ENCODE results near the gene CYSRT1.

Gene CYSRT1

DNA sequence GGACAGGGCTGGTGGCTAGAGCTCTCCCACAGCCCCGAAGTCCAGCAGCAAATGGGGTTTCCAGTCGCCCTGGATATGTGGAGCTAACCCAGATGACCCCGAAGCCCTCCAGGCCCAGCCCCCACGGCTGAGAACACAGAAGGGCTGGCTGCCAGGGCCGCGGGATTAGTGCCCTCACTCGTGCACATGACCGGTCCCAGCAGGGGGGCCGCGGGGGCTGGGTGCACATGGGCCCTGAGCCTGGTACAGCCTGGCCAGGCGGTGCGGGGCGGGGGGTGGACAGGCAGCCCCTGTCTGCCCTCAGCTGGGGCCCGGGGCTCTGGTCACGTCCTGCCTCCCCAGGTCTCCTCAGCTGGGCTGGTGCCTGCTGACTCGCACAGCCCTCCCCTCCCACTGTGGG, 30.6 kb upstream of the CYSRT1 start:
- no peak overlapping the region for H3K4me3 ChIP-seq (ENCODE audit: low read depth, low read length)
- no peak overlapping the region for H3K18ac ChIP-seq (ENCODE audit: low read length)
- no peak overlapping the region for H3K4ac ChIP-seq (ENCODE audit: low read depth, low read length)
- H3K4me2 ChIP-seq (ENCODE audit: low read length) = no peak overlapping the region
- no peaks in the 10 kb centered on the region for H3K79me1 ChIP-seq (ENCODE audit: low read length)
- H2BK120ac ChIP-seq (ENCODE audit: insufficient read depth, low read length, poor library complexity) = no peak overlapping the region
- H4K91ac ChIP-seq (ENCODE audit: low read depth, low read length) = no peak overlapping the region
- no peak overlapping the region for H4K8ac ChIP-seq (ENCODE audit: low read depth, low read length)
- DNase-seq = no peak
- no peak overlapping the region for H2AK5ac ChIP-seq (ENCODE audit: low read length)
- no peak overlapping the region for H3K14ac ChIP-seq (ENCODE audit: low read length)
- H4K12ac ChIP-seq (ENCODE audit: low read depth, low read length) = no peak overlapping the region
- no peak overlapping the region for H2BK12ac ChIP-seq (ENCODE audit: low read length)
- no peak overlapping the region for H3K9ac ChIP-seq (ENCODE audit: low read length)
- H3K23ac ChIP-seq (ENCODE audit: low read length) = no peak overlapping the region
- WGBS (ENCODE audit: extremely low coverage, insufficient coverage, insufficient read length) = no CpG with 5 or more reads among the region's 16 CpGs
- H3K79me2 ChIP-seq (ENCODE audit: control insufficient read depth, insufficient read depth, low read length, poor library complexity) = peaks cover 2% of the 10 kb centered on the region
- no peaks in the 10 kb centered on the region for H3K9me3 ChIP-seq (ENCODE audit: insufficient read depth, low read depth, low read length)
- no peak overlapping the region for H2BK5ac ChIP-seq (ENCODE audit: low read depth, low read length, poor library complexity)
- H3K27ac ChIP-seq (ENCODE audit: low read depth, low read length) = no peak overlapping the region
- peaks cover 14 to 27% of the 10 kb centered on the region in 2 experiments for H3K4me1 ChIP-seq (ENCODE audit: control insufficient read depth in 1 of 2, insufficient read depth in 2 of 2, low read length in 2 of 2)
- H3K27me3 ChIP-seq (ENCODE audit: insufficient read depth, low read length) = no peaks in the 10 kb centered on the region
- no peak overlapping the region for H2AFZ ChIP-seq (ENCODE audit: insufficient read depth, low read length, poor library complexity)
- H3K36me3 ChIP-seq (ENCODE audit: control insufficient read depth in 1 of 2, insufficient read depth in 2 of 2, low read length in 2 of 2) = peaks cover 27 to 31% of the 10 kb centered on the region in 2 experiments

DNA sequence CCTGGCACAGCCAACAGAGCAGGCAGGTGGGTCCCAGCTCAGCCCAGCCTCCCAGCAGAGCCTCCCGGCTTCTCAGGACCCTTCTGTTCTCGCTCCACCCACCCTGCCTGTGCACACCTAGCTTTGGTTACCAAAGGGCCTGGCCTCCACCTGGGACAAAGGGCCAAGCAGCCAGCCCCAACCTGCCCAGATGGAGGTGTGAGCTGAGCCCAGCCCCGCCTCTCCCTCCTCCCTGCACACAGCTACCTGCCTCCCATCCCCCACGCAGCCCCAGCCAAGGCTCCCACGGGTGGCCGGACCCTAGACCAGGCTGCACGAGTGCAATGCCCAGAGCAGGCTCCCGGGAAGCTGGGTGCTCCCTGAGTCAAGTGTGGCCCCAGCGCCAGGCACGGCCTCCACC, 30.1 kb upstream of the CYSRT1 start:
- Histone ChIP-seq H2BK5ac (ENCODE audit: low read depth, low read length, poor library complexity) (no peak overlapping the region), H3K27ac (ENCODE audit: low read depth, low read length) (no peak overlapping the region), H3K9me3 (ENCODE audit: insufficient read depth, low read depth, low read length) (no peaks in the 10 kb centered on the region), H3K18ac (ENCODE audit: low read length) (no peak overlapping the region), H3K79me1 (ENCODE audit: low read length) (no peaks in the 10 kb centered on the region), H3K4me3 (ENCODE audit: low read depth, low read length) (no peak overlapping the region), H3K23ac (ENCODE audit: low read length) (no peak overlapping the region), H4K91ac (ENCODE audit: low read depth, low read length) (no peak overlapping the region), H2AK5ac (ENCODE audit: low read length) (no peak overlapping the region), H3K79me2 (ENCODE audit: control insufficient read depth, insufficient read depth, low read length, poor library complexity) (no peaks in the 10 kb centered on the region), H3K4me1 (ENCODE audit: control insufficient read depth in 1 of 2, insufficient read depth in 2 of 2, low read length in 2 of 2) (peaks cover 9 to 25% of the 10 kb centered on the region in 2 experiments), H3K14ac (ENCODE audit: low read length) (no peak overlapping the region), H4K8ac (ENCODE audit: low read depth, low read length) (no peak overlapping the region), H3K4me2 (ENCODE audit: low read length) (no peak overlapping the region), H4K12ac (ENCODE audit: low read depth, low read length) (no peak overlapping the region), H2BK120ac (ENCODE audit: insufficient read depth, low read length, poor library complexity) (no peak overlapping the region), H3K4ac (ENCODE audit: low read depth, low read length) (no peak overlapping the region), H2BK12ac (ENCODE audit: low read length) (no peak overlapping the region), H2AFZ (ENCODE audit: insufficient read depth, low read length, poor library complexity) (no peak overlapping the region), H3K36me3 (ENCODE audit: control insufficient read depth in 1 of 2, insufficient read depth in 2 of 2, low read length in 2 of 2) (peaks cover 24 to 28% of the 10 kb centered on the region in 2 experiments), H3K9ac (ENCODE audit: low read length) (no peak overlapping the region), H3K27me3 (ENCODE audit: insufficient read depth, low read length) (no peaks in the 10 kb centered on the region)
- no CpG with 5 or more reads among the region's 10 CpGs for WGBS (ENCODE audit: extremely low coverage, insufficient coverage, insufficient read length)
- no peak for DNase-seq

DNA sequence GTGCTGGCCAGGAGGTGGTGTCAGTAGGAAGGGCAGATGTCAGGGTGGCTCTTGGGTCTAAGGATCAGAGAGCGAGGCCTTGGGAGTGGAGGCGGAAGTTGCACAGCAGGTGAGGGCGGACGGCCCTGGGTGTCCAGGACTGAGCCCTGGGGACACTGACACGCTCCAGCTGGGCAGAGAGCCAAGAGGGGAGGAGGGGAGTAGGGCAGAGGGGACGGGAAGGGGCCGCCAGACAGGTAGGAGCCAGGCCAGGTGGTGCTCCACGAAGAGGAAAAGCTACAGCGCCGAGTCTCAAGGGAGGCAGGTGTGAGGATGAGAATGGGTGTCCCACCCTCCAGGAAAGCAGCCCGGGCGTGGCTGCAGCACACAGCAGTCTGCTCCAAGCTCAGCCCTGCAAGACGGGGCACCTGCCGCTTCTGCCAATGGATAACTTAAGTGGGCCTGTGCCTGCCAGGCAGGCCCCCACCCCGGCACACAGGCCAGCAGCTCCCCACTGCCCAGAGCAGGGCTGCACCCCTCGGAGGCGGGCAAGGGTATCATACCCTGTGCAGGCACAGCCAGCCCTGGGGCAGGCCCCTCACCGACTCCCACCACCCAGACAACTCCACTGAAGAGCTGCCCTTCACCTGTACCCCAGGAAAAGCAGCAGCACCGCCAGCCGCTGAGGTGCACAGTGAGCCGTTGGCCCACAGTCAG, 29.3 kb upstream of the CYSRT1 start:
- no peak overlapping the region for H4K8ac ChIP-seq (ENCODE audit: low read depth, low read length)
- H2BK5ac ChIP-seq (ENCODE audit: low read depth, low read length, poor library complexity) = no peak overlapping the region
- H4K12ac ChIP-seq (ENCODE audit: low read depth, low read length) = no peak overlapping the region
- H2AK5ac ChIP-seq (ENCODE audit: low read length) = no peak overlapping the region
- peak in 1 of 2 donors; percentile 10 for DNase-seq
- no peak overlapping the region for H3K27ac ChIP-seq (ENCODE audit: low read depth, low read length)
- H3K79me1 ChIP-seq (ENCODE audit: low read length) = no peaks in the 10 kb centered on the region
- H3K9ac ChIP-seq (ENCODE audit: low read length) = no peak overlapping the region
- H3K4me1 ChIP-seq (ENCODE audit: control insufficient read depth in 1 of 2, insufficient read depth in 2 of 2, low read length in 2 of 2) = peaks cover 9 to 23% of the 10 kb centered on the region in 2 experiments
- H4K91ac ChIP-seq (ENCODE audit: low read depth, low read length) = no peak overlapping the region
- WGBS (ENCODE audit: extremely low coverage, insufficient coverage, insufficient read length) = no CpG with 5 or more reads among the region's 21 CpGs
- H3K4ac ChIP-seq (ENCODE audit: low read depth, low read length) = no peak overlapping the region
- H3K23ac ChIP-seq (ENCODE audit: low read length) = no peak overlapping the region
- H3K4me3 ChIP-seq (ENCODE audit: low read depth, low read length) = no peak overlapping the region
- no peaks in the 10 kb centered on the region for H3K79me2 ChIP-seq (ENCODE audit: control insufficient read depth, insufficient read depth, low read length, poor library complexity)
- no peak overlapping the region for H3K18ac ChIP-seq (ENCODE audit: low read length)
- no peaks in the 10 kb centered on the region for H3K27me3 ChIP-seq (ENCODE audit: insufficient read depth, low read length)
- no peak overlapping the region for H3K4me2 ChIP-seq (ENCODE audit: low read length)
- H3K9me3 ChIP-seq (ENCODE audit: insufficient read depth, low read depth, low read length) = no peaks in the 10 kb centered on the region
- no peak overlapping the region for H2BK120ac ChIP-seq (ENCODE audit: insufficient read depth, low read length, poor library complexity)
- H2AFZ ChIP-seq (ENCODE audit: insufficient read depth, low read length, poor library complexity) = no peak overlapping the region
- no peak overlapping the region for H2BK12ac ChIP-seq (ENCODE audit: low read length)
- peaks cover 16 to 21% of the 10 kb centered on the region in 2 experiments for H3K36me3 ChIP-seq (ENCODE audit: control insufficient read depth in 1 of 2, insufficient read depth in 2 of 2, low read length in 2 of 2)
- H3K14ac ChIP-seq (ENCODE audit: low read length) = no peak overlapping the region

DNA sequence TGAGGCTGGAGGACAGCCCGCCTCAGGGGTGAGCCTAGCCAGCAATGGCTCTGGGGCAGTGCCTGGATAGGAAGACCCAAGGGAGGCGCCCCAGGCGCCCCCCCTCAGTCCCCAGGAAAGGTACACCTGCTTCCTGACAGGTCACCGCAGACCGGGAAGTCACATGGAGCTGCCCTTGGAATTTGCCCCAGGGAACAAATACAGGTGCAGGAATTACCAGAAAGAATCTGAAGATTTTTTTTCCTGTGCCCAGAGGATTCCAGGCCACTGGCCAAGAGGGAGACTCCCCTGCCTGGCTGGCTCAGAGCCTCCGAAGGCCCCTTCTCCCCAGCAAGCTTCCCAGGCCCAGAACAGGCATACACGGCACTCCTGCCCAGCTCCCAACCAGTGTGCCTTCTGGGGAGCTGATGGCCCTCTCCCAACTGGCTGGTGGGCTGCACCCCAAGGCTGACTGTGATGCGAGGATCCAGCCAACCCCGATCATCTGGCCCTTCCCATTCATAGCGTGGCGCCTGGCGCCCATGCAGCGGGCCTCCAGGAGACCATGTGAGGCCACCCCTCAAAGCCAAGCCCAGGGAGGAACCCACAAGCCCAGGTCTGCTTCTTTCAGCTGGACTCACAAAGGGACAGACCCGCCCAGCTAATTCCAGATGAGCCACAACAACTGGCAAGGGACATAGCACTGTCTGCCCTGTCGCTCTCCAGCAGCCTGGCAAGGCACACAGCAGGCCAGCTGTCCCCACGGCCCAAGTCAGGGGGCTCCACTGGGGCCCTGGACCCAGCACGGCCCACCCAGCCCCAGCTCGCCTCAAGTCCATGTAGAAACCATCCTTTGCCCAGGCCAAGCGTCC, 26.7 kb upstream of the CYSRT1 start:
- Histone ChIP-seq H4K8ac (ENCODE audit: low read depth, low read length) (no peak overlapping the region), H3K79me2 (ENCODE audit: control insufficient read depth, insufficient read depth, low read length, poor library complexity) (peaks cover 3% of the 10 kb centered on the region), H4K91ac (ENCODE audit: low read depth, low read length) (no peak overlapping the region), H3K4me1 (ENCODE audit: control insufficient read depth in 1 of 2, insufficient read depth in 2 of 2, low read length in 2 of 2) (peaks cover 12 to 27% of the 10 kb centered on the region in 2 experiments), H3K36me3 (ENCODE audit: control insufficient read depth in 1 of 2, insufficient read depth in 2 of 2, low read length in 2 of 2) (peaks cover 0 to 2% of the 10 kb centered on the region in 2 experiments), H2AK5ac (ENCODE audit: low read length) (no peak overlapping the region), H2AFZ (ENCODE audit: insufficient read depth, low read length, poor library complexity) (no peak overlapping the region), H2BK12ac (ENCODE audit: low read length) (no peak overlapping the region), H3K79me1 (ENCODE audit: low read length) (peaks cover 3% of the 10 kb centered on the region), H2BK120ac (ENCODE audit: insufficient read depth, low read length, poor library complexity) (no peak overlapping the region), H3K23ac (ENCODE audit: low read length) (no peak overlapping the region), H3K9me3 (ENCODE audit: insufficient read depth, low read depth, low read length) (no peaks in the 10 kb centered on the region), H3K9ac (ENCODE audit: low read length) (no peak overlapping the region), H2BK5ac (ENCODE audit: low read depth, low read length, poor library complexity) (no peak overlapping the region), H3K14ac (ENCODE audit: low read length) (no peak overlapping the region), H3K18ac (ENCODE audit: low read length) (peak overlapping the region; percentile 4), H3K4ac (ENCODE audit: low read depth, low read length) (no peak overlapping the region), H3K27ac (ENCODE audit: low read depth, low read length) (no peak overlapping the region), H3K27me3 (ENCODE audit: insufficient read depth, low read length) (no peaks in the 10 kb centered on the region), H4K12ac (ENCODE audit: low read depth, low read length) (no peak overlapping the region), H3K4me3 (ENCODE audit: low read depth, low read length) (no peak overlapping the region), H3K4me2 (ENCODE audit: low read length) (peak overlapping the region; percentile 31)
- no CpG with 5 or more reads among the region's 19 CpGs for WGBS (ENCODE audit: extremely low coverage, insufficient coverage, insufficient read length)
- peak; percentile 81 to 94 for DNase-seq
